ENCODE results near the gene PCDHGA5. TPM values are rescaled to one million over a fixed set of nuclear protein-coding genes. Genes with fewer than 3 reads are reported as not detected.

The PCDHGA5 gene
- total and polyA plus RNA-seq, 2 experiments from 2014 or later: 0.03 TPM; not detected in 1

DNA sequence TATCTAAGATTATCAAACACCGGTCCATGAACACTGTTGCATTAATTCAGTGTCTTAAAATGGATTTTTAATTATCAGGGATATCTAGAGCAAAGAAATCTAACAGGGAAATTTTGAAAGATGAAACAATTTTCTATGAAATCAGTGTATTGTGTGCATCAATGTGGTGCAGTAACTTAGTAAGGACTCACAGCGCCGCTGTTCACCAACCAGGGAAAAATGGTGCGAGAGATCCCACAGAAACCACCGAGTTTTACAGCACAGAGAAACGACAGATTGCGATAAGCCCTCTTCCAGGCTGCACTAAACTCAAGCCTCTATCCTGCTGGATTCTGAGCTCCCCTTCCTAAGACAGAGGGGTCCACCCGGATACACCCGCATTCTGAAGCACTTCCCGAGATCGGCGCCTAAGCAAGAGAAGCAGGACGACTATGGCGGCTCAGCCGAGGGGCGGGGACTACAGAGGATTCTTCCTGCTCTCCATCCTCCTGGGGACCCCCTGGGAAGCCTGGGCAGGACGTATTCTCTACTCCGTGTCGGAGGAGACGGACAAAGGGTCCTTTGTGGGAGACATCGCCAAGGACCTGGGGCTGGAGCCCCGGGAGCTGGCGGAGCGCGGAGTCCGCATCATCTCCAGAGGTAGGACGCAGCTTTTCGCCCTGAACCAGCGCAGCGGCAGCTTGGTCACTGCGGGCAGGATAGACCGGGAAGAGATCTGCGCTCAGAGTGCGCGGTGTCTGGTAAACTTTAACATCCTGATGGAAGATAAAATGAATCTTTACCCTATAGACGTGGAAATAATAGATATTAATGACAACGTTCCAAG, 18.7 kb downstream of the PCDHGA5 start, which contains the start of gene PCDHGA7:
Gene PCDHGA7, plus strand, starts transcription at position 274 of the 826 bp plus-strand sequence. Its CDS starts 158 bp downstream, at position 432.
- H3K4me3 ChIP-seq: no peak within 1 kb of the TSS
- 95% methylated on average over 37 of the region's 37 CpGs for WGBS (ENCODE audit: low lambda C conversion rate, missing lambda C conversion rate)
- no peak within 1 kb of the TSS for H2AFZ ChIP-seq
- no peaks in the 10 kb centered on the region for H3K9me2 ChIP-seq (replicated peaks; ENCODE audit: insufficient read depth)
- H3K4me1 ChIP-seq (ENCODE audit: insufficient read depth): no peaks in the 10 kb centered on the region
- H3K36me3 ChIP-seq (replicated peaks; ENCODE audit: insufficient read depth, low read depth): no peaks in the 10 kb centered on the region
- H4K20me1 ChIP-seq (ENCODE audit: insufficient read depth, poor library complexity, severe bottlenecking): no peaks in the 10 kb centered on the region
- no peaks in the 10 kb centered on the region for H3K9me3 ChIP-seq (ENCODE audit: low read depth)
- no peak within 1 kb of the TSS for H3K4me2 ChIP-seq
- TF ChIP-seq EZH2 (IDR thresholded peaks at IDR 0.05; ENCODE audit: borderline replicate concordance) (no peak), CTCF (IDR thresholded peaks at IDR 0.05; ENCODE audit: poor library complexity) (no peak), EZH2phosphoT487 (IDR thresholded peaks at IDR 0.05; ENCODE audit: low read depth, severe bottlenecking, unreplicated experiment) (no peak)
- H3K79me2 ChIP-seq: no peaks in the 10 kb centered on the region
- H3K27me3 ChIP-seq: no peaks in the 10 kb centered on the region
- no peak within 1 kb of the TSS for H3K27ac ChIP-seq
- DNase-seq (ENCODE audit: low spot score): no peak

GRCh38 chr5:141383345-141383744, 19.4 kb downstream of the PCDHGA5 start:
- Histone ChIP-seq H3K27ac (no peak overlapping the region), H2AFZ (no peak overlapping the region), H4K20me1 (ENCODE audit: insufficient read depth, poor library complexity, severe bottlenecking) (no peaks in the 10 kb centered on the region), H3K9me3 (ENCODE audit: low read depth) (peaks cover 1% of the 10 kb centered on the region), H3K4me3 (no peak overlapping the region), H3K36me3 (replicated peaks; ENCODE audit: insufficient read depth, low read depth) (no peaks in the 10 kb centered on the region), H3K27me3 (no peaks in the 10 kb centered on the region), H3K9me2 (replicated peaks; ENCODE audit: insufficient read depth) (no peaks in the 10 kb centered on the region), H3K79me2 (no peaks in the 10 kb centered on the region), H3K4me2 (no peak overlapping the region), H3K4me1 (ENCODE audit: insufficient read depth) (no peaks in the 10 kb centered on the region)
- WGBS (ENCODE audit: low lambda C conversion rate, missing lambda C conversion rate): 96% methylated on average over 21 of the region's 21 CpGs
- DNase-seq (ENCODE audit: low spot score): no peak
- TF ChIP-seq CTCF (IDR thresholded peaks at IDR 0.05; ENCODE audit: poor library complexity): no peak
- no peak for TF ChIP-seq EZH2 (IDR thresholded peaks at IDR 0.05; ENCODE audit: borderline replicate concordance)
- no peak for TF ChIP-seq EZH2phosphoT487 (IDR thresholded peaks at IDR 0.05; ENCODE audit: low read depth, severe bottlenecking, unreplicated experiment)

DNA sequence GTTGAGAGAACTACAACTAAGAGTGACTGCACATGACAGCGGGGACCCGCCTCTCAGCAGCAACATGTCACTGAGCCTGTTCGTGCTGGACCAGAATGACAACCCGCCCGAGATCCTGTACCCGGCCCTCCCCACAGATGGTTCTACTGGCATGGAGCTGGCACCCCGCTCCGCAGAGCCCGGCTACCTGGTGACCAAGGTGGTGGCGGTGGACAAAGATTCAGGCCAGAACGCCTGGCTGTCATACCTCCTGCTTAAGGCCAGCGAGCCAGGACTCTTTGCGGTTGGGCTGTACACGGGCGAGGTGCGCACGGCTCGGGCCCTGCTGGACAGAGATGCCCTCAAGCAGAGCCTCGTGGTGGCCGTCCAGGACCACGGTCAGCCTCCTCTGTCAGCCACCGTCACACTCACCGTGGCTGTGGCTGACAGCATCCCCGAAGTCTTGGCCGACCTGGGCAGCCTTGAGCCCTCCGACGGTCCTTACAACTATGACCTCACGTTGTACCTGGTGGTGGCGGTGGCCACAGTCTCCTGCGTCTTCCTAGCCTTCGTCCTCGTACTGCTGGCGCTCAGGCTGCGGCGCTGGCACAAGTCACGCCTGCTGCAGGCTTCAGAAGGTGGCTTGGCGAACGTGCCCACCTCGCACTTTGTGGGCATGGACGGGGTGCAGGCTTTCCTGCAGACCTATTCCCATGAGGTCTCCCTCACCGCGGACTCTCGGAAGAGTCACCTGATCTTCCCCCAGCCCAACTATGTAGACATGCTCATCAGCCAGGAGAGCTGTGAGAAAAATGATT, 20.7 kb downstream of the PCDHGA5 start:
- H3K79me2 ChIP-seq: no peaks in the 10 kb centered on the region
- H3K4me2 ChIP-seq: no peak overlapping the region
- no peak for DNase-seq (ENCODE audit: low spot score)
- H3K4me3 ChIP-seq: no peak overlapping the region
- H4K20me1 ChIP-seq (ENCODE audit: insufficient read depth, poor library complexity, severe bottlenecking): no peaks in the 10 kb centered on the region
- H3K27ac ChIP-seq: no peak overlapping the region
- TF ChIP-seq EZH2 (IDR thresholded peaks at IDR 0.05; ENCODE audit: borderline replicate concordance) (no peak), EZH2phosphoT487 (IDR thresholded peaks at IDR 0.05; ENCODE audit: low read depth, severe bottlenecking, unreplicated experiment) (no peak), CTCF (IDR thresholded peaks at IDR 0.05; ENCODE audit: poor library complexity) (no peak)
- H3K9me3 ChIP-seq (ENCODE audit: low read depth): peaks cover 12% of the 10 kb centered on the region
- H2AFZ ChIP-seq: no peak overlapping the region
- H3K36me3 ChIP-seq (replicated peaks; ENCODE audit: insufficient read depth, low read depth): no peaks in the 10 kb centered on the region
- H3K9me2 ChIP-seq (replicated peaks; ENCODE audit: insufficient read depth): no peaks in the 10 kb centered on the region
- H3K27me3 ChIP-seq: no peaks in the 10 kb centered on the region
- H3K4me1 ChIP-seq (ENCODE audit: insufficient read depth): no peaks in the 10 kb centered on the region
- WGBS (ENCODE audit: low lambda C conversion rate, missing lambda C conversion rate): 94% methylated on average over 40 of the region's 43 CpGs

Data from hepatocyte (in vitro differentiated cells).